Parathyroid adenoma (tissue), 2 donors: ENCODE measurements around the gene SUPT5H.

Experiments used
- H2AFZ ChIP-seq: fragments of 300-600 bp; sonication (generic); one replicate; pipeline ENCODE4 v1.7.0; 2017; ENCODE audit warnings: antibody characterized with exemption, mild to moderate bottlenecking
- H3K27ac ChIP-seq: fragments of 300-600 bp; sonication (generic); one replicate; pipeline ENCODE4 v1.7.0; 2017
- H3K27me3 ChIP-seq: fragments of 300-600 bp; sonication (generic); one replicate; pipeline ENCODE4 v1.7.0; 2017; ENCODE audit warnings: low read length; ENCODE audit not compliant: control insufficient read depth, insufficient read depth
- H3K36me3 ChIP-seq: fragments of 300-600 bp; sonication (generic); one replicate; pipeline ENCODE4 v1.7.0; 2017; ENCODE audit warnings: low read length; ENCODE audit not compliant: control insufficient read depth, insufficient read depth
- H3K4me1 ChIP-seq: fragments of 300-600 bp; sonication (generic); one replicate; pipeline ENCODE4 v1.7.0; 2017; ENCODE audit warnings: control low read depth
- H3K4me2 ChIP-seq: fragments of 300-600 bp; sonication (generic); one replicate; pipeline ENCODE4 v1.7.0; 2017; ENCODE audit warnings: low read length
- H3K4me3 ChIP-seq: fragments of 300-600 bp; sonication (generic); one replicate; pipeline ENCODE4 v1.7.0; 2017; ENCODE audit warnings: low read depth, low read length
- H3K79me2 ChIP-seq: fragments of 300-600 bp; sonication (generic); one replicate; pipeline ENCODE4 v1.7.0; 2017; ENCODE audit warnings: control low read depth
- H3K9ac ChIP-seq: fragments of 300-600 bp; sonication (generic); one replicate; pipeline ENCODE4 v1.7.0; 2017; ENCODE audit warnings: mild to moderate bottlenecking
- H3K9me3 ChIP-seq: fragments of 300-600 bp; sonication (generic); one replicate; pipeline ENCODE4 v1.7.0; 2017; ENCODE audit warnings: low read length; ENCODE audit not compliant: control insufficient read depth
- CTCF ChIP-seq: fragments of 300-600 bp; sonication (generic); IDR thresholded peaks from one replicate; pipeline ENCODE4 v1.7.0; 2017; ENCODE audit warnings: antibody characterized with exemption, mild to moderate bottlenecking
- donor health status: primary hyperparathyroidism.

SUPT5H gene

DNA sequence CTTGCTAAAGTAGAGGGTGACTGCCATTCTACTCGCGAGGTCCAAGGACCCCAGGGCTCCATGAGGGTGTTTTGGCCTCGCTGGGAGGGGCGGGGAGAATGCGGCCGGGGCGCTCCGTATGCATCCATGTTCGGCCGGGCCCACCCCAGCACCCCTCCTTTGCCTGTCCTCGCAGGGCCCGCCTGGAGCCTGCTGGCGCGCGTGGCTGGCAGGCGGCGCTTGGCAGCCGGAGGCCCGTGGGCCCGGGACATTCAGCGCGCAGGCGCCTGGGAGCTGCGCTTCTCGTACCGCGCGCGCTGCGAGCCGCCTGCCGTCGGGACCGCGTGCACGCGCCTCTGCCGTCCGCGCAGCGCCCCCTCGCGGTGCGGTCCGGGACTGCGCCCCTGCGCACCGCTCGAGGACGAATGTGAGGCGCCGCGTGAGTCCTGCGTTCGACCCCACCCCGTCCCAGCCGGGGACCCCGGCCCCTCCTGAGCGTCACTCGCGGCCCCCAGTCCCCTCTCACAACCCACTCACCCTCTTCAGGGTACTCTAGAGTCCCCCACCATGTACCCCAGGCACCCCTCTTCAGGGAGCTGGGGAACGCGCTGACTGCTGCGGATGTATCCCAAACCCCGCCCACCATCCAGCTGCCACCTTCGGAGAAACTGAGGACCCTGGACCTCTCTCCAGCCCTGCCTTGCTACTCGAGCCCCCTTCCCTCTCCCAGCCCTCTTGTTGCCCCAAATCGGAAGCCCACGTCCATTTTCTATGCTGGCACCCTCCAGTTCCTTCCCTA lies 57.4 kb downstream of the SUPT5H start:
- H3K36me3 ChIP-seq = no peaks in the 10 kb centered on the region
- TF ChIP-seq CTCF = peak; percentile 56
- H3K27me3 ChIP-seq = no peaks in the 10 kb centered on the region
- peak overlapping the region; percentile 13 for H3K4me3 ChIP-seq
- no peak overlapping the region for H3K27ac ChIP-seq
- H3K4me2 ChIP-seq = no peak overlapping the region
- no peaks in the 10 kb centered on the region for H3K9me3 ChIP-seq
- H3K79me2 ChIP-seq = no peaks in the 10 kb centered on the region
- peaks cover 13% of the 10 kb centered on the region for H3K4me1 ChIP-seq
- H3K9ac ChIP-seq = no peak overlapping the region
- H2AFZ ChIP-seq = no peak overlapping the region

- Histone ChIP-seq H3K9me3 (no peaks in the 10 kb centered on the region), H2AFZ (peak overlapping the region; percentile 73), H3K4me2 (peak overlapping the region; percentile 64), H3K9ac (no peak overlapping the region), H3K27ac (no peak overlapping the region), H3K4me3 (peak overlapping the region; percentile 35), H3K36me3 (no peaks in the 10 kb centered on the region), H3K4me1 (peaks cover 6% of the 10 kb centered on the region), H3K27me3 (no peaks in the 10 kb centered on the region), H3K79me2 (no peaks in the 10 kb centered on the region)
- TF ChIP-seq CTCF = no peak
Observed at GRCh38 chr19:39506598-39506943, 61.2 kb downstream of the SUPT5H start.

DNA sequence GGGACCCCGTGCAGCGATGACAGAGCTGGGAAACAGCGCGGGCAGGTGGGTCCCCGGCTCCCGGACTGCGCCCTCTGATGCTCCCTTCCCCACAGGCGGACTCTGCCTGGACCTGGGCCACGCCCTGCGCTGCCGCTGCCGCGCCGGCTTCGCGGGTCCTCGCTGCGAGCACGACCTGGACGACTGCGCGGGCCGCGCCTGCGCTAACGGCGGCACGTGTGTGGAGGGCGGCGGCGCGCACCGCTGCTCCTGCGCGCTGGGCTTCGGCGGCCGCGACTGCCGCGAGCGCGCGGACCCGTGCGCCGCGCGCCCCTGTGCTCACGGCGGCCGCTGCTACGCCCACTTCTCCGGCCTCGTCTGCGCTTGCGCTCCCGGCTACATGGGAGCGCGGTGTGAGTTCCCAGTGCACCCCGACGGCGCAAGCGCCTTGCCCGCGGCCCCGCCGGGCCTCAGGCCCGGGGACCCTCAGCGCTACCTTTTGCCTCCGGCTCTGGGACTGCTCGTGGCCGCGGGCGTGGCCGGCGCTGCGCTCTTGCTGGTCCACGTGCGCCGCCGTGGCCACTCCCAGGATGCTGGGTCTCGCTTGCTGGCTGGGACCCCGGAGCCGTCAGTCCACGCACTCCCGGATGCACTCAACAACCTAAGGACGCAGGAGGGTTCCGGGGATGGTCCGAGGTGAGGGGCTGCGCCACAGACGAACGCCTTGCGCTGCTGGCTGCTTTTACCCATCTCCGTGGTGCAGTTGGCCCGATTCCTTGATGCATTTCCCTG lies 61.7 kb downstream of the SUPT5H start:
- Histone ChIP-seq H3K27ac (no peak overlapping the region), H3K9me3 (no peaks in the 10 kb centered on the region), H3K36me3 (no peaks in the 10 kb centered on the region), H2AFZ (peak overlapping the region; percentile 86), H3K27me3 (no peaks in the 10 kb centered on the region), H3K9ac (no peak overlapping the region), H3K4me3 (peak overlapping the region; percentile 62), H3K79me2 (no peaks in the 10 kb centered on the region), H3K4me1 (peaks cover 6% of the 10 kb centered on the region), H3K4me2 (peak overlapping the region; percentile 88)
- TF ChIP-seq CTCF = no peak

DNA sequence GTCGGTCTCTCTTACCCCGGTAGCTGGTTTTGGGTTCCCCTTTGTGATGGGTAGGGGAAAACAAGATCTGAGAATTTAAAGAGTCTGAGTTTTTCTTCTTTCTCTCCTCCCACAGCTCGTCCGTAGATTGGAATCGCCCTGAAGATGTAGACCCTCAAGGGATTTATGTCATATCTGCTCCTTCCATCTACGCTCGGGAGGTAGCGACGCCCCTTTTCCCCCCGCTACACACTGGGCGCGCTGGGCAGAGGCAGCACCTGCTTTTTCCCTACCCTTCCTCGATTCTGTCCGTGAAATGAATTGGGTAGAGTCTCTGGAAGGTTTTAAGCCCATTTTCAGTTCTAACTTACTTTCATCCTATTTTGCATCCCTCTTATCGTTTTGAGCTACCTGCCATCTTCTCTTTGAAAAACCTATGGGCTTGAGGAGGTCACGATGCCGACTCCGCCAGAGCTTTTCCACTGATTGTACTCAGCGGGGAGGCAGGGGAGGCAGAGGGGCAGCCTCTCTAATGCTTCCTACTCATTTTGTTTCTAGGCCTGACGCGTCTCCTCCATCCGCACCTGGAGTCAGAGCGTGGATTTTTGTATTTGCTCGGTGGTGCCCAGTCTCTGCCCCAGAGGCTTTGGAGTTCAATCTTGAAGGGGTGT lies 62.5 kb downstream of the SUPT5H start:
- Histone ChIP-seq H3K79me2 (no peaks in the 10 kb centered on the region), H3K36me3 (no peaks in the 10 kb centered on the region), H3K4me3 (peak overlapping the region; percentile 62), H3K9me3 (no peaks in the 10 kb centered on the region), H3K4me1 (peaks cover 6% of the 10 kb centered on the region), H2AFZ (peak overlapping the region; percentile 86), H3K27ac (no peak overlapping the region), H3K27me3 (no peaks in the 10 kb centered on the region), H3K9ac (no peak overlapping the region), H3K4me2 (peak overlapping the region; percentile 88)
- no peak for TF ChIP-seq CTCF
